Activated T-helper 1 cell treated with anti-CD3 and anti-CD28 coated beads, Interleukin-12 subunit alpha, Interleukin-12 subunit beta, Interleukin-2, Interleukin-4 antibody, amounts not matched to agents 30 ng/mL and 10 ng/mL and 1 ng/mL, durations not matched to agents 14 hours and 24 hours and 36 hours (primary cell): ENCODE data around the gene TMEM218. TPM values are rescaled to one million over a fixed set of nuclear protein-coding genes. Genes with fewer than 3 reads are reported as not detected.

Experiments
- DNase-seq: peaks from one replicate; pipeline ENCODE4 v3.0.0; 2021; ENCODE audit warnings: low spot score
- H3K27ac Mint-ChIP-seq: one replicate; pipeline ENCODE4 v1.8.0; 2021; ENCODE audit warnings: mild to moderate bottlenecking, mixed read lengths
- H3K27me3 Mint-ChIP-seq: one replicate; pipeline ENCODE4 v1.8.0; 2022; ENCODE audit warnings: mild to moderate bottlenecking, moderate library complexity, mixed read lengths; ENCODE audit not compliant: insufficient read depth
- H3K36me3 Mint-ChIP-seq: one replicate; pipeline ENCODE4 v1.8.0; 2021; ENCODE audit warnings: low read depth, mixed read lengths
- H3K4me1 Mint-ChIP-seq: one replicate; pipeline ENCODE4 v1.8.0; 2021; ENCODE audit warnings: low read depth, mixed read lengths
- H3K4me3 Mint-ChIP-seq: one replicate; pipeline ENCODE4 v1.8.0; 2021; ENCODE audit warnings: mild to moderate bottlenecking, moderate library complexity, mixed read lengths
- H3K9me3 Mint-ChIP-seq: one replicate; pipeline ENCODE4 v1.8.0; 2021; ENCODE audit warnings: mixed read lengths
- intact Hi-C: fragments of 100-400 bp; cut with micrococcal nuclease; formaldehyde crosslinking; loops from one replicate; pipeline ENCODE4 v1.15.1; 2024
- total RNA-seq: library from RNA; stranded (reverse); gene quantifications from 2 replicates; pipeline ENCODE4 v1.2.3, GENCODE V29; 2022

TMEM218 gene
- total RNA-seq, 1 donor from 2014 or later: 18.0 TPM

- H3K36me3 Mint-ChIP-seq: no peaks in the 10 kb centered on the region
- no peak overlapping the region for H3K27ac Mint-ChIP-seq
- H3K4me1 Mint-ChIP-seq: no peaks in the 10 kb centered on the region
- intact Hi-C loops: no loop called here
- DNase-seq: no peak
- peaks cover 31% of the 10 kb centered on the region for H3K27me3 Mint-ChIP-seq
- no peaks in the 10 kb centered on the region for H3K9me3 Mint-ChIP-seq
- H3K4me3 Mint-ChIP-seq: no peak overlapping the region
Observed at GRCh38 chr11:125123194-125123946, 11.9 kb upstream of the TMEM218 start.

DNA sequence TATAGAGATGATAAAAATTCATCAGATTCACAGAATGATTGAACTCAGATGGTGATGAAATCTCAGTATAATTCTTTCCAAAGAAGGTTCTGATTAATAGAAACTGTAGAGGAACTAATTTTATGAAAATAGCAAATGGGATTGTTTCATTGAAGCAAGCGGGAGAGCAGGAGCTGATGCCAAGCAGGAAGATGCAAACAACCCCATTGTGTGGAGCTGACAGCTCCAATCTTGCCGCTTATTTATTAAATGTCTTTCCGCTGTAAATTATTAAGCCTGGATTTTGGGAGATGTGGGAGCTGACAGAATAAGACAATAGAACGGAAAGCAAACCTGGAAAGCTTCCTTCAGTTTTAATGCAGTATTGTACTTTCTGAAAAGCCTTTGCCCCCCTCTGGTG lies 6.0 kb upstream of the TMEM218 start:
- H3K27ac Mint-ChIP-seq: no peak overlapping the region
- H3K36me3 Mint-ChIP-seq: no peaks in the 10 kb centered on the region
- peaks cover 4% of the 10 kb centered on the region for H3K9me3 Mint-ChIP-seq
- intact Hi-C loops: no loop called here
- no peaks in the 10 kb centered on the region for H3K4me1 Mint-ChIP-seq
- no peak for DNase-seq
- H3K4me3 Mint-ChIP-seq: no peak overlapping the region
- H3K27me3 Mint-ChIP-seq: peaks cover 17% of the 10 kb centered on the region

GRCh38 chr11:125114518-125114917 lies 3.1 kb upstream of the TMEM218 start:
- no peak for DNase-seq
- peaks cover 3% of the 10 kb centered on the region for H3K36me3 Mint-ChIP-seq
- H3K4me3 Mint-ChIP-seq: no peak overlapping the region
- intact Hi-C loops: loop anchor here (5.0 kb wide), 2 partner anchors 788 to 1098 kb away; partner anchors contain the start of genes DDX25, FAM118B, PUS3 and RPUSD4
- H3K27me3 Mint-ChIP-seq: peaks cover 13% of the 10 kb centered on the region
- H3K27ac Mint-ChIP-seq: no peak overlapping the region
- H3K9me3 Mint-ChIP-seq: peaks cover 11% of the 10 kb centered on the region
- peaks cover 17% of the 10 kb centered on the region for H3K4me1 Mint-ChIP-seq

- no peak for DNase-seq
- H3K27ac Mint-ChIP-seq: peak overlapping the region; percentile 81
- H3K4me1 Mint-ChIP-seq: peaks cover 17% of the 10 kb centered on the region
- peak overlapping the region; percentile 94 for H3K4me3 Mint-ChIP-seq
- H3K36me3 Mint-ChIP-seq: peaks cover 3% of the 10 kb centered on the region
- intact Hi-C loops: loop anchor here (2.0 to 5.0 kb wide), 3 partner anchors 371 to 1100 kb away; partner anchors contain the start of genes DDX25, FAM118B, PUS3 and RPUSD4
- H3K27me3 Mint-ChIP-seq: peaks cover 2% of the 10 kb centered on the region
- H3K9me3 Mint-ChIP-seq: peaks cover 11% of the 10 kb centered on the region
Observed at GRCh38 chr11:125112208-125112604, 780 bp upstream of the TMEM218 start.

DNA sequence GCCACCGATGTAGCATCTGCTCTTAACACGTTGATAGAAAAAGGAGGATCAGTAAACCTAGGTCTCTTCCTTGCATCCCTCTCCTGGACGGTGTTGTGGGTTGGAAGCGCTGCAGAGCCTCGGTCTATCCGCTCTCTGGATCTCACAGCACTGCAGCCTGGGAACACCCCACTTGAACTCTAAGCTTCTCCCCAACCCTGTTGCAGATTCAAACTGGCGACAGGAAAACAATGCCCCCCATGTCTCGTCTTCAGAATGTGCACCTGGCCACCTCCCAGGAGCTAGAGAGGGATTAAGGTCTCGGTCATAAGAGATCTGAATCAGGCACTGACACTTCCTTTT lies 454 bp downstream of the TMEM218 start:
- Mint-ChIP-seq H3K27ac (peak overlapping the region; percentile 95), H3K4me3 (peak overlapping the region; percentile 94), H3K36me3 (peaks cover 3% of the 10 kb centered on the region), H3K4me1 (peaks cover 22% of the 10 kb centered on the region), H3K27me3 (no peaks in the 10 kb centered on the region), H3K9me3 (peaks cover 11% of the 10 kb centered on the region)
- no peak for DNase-seq
- intact Hi-C loops: loop anchor here (1.0 to 5.0 kb wide), 17 partner anchors 13 to 1101 kb away; partner anchors contain the start of genes CCDC15, CDON, DDX25 and EI24

DNA sequence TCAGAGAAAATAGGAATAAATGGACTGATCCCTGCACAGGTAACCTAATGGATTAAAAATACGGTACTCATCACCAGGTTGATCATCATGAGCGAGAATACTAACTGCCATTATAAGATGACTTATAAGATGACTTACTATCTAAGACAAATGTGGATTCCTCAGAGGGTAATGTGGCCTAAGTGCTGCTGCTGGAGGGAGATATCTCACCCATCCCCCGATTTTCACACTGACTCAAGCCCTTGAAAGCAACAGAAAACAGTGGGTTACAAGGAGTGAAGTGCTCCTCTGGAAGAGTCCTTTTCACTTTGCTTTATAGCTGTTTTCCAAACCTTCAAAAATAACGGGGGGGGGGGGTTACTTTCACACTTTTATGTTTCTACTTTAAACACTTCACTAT lies 920 bp downstream of the TMEM218 start:
- peak overlapping the region; percentile 94 for H3K4me3 Mint-ChIP-seq
- H3K27ac Mint-ChIP-seq: peak overlapping the region; percentile 95
- peaks cover 11% of the 10 kb centered on the region for H3K9me3 Mint-ChIP-seq
- intact Hi-C loops: loop anchor here (2.0 to 5.0 kb wide), 5 partner anchors 310 to 1102 kb away; partner anchors contain the start of genes CDON, DDX25, FAM118B and MSANTD2
- no peaks in the 10 kb centered on the region for H3K27me3 Mint-ChIP-seq
- H3K36me3 Mint-ChIP-seq: peaks cover 3% of the 10 kb centered on the region
- H3K4me1 Mint-ChIP-seq: peaks cover 27% of the 10 kb centered on the region
- DNase-seq: no peak

DNA sequence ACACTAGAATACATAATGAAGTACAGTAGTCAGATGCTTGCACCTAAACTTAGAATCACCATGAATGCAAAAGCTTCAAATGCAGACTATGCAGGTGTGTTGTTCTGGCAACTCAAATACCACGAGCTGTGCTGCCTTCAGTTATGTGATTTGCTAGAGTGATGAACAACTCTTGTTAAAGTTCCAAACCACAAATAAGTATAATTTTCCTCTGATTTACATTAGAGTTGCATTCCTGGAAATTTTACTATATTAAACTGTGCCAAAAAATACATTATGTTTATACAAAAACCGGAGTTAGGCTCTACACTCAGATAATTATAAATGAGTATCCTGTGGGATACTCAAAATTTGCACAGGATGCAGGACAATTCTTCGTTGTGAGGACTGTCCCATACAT lies 3.0 kb downstream of the TMEM218 start:
- Mint-ChIP-seq H3K4me3 (no peak overlapping the region), H3K27ac (no peak overlapping the region), H3K9me3 (peaks cover 11% of the 10 kb centered on the region), H3K4me1 (peaks cover 38% of the 10 kb centered on the region), H3K36me3 (peaks cover 3% of the 10 kb centered on the region), H3K27me3 (no peaks in the 10 kb centered on the region)
- intact Hi-C loops: no loop called here
- DNase-seq: no peak

GRCh38 chr11:125105926-125106325 lies 5.5 kb downstream of the TMEM218 start:
- no peak for DNase-seq
- Mint-ChIP-seq H3K4me3 (no peak overlapping the region), H3K9me3 (no peaks in the 10 kb centered on the region), H3K27me3 (no peaks in the 10 kb centered on the region), H3K4me1 (peaks cover 29% of the 10 kb centered on the region), H3K27ac (no peak overlapping the region), H3K36me3 (no peaks in the 10 kb centered on the region)
- intact Hi-C loops: no loop called here

GRCh38 chr11:125102510-125102909 lies 8.9 kb downstream of the TMEM218 start:
- no peaks in the 10 kb centered on the region for H3K9me3 Mint-ChIP-seq
- peaks cover 8% of the 10 kb centered on the region for H3K36me3 Mint-ChIP-seq
- H3K4me3 Mint-ChIP-seq: no peak overlapping the region
- H3K27me3 Mint-ChIP-seq: no peaks in the 10 kb centered on the region
- H3K27ac Mint-ChIP-seq: no peak overlapping the region
- intact Hi-C loops: no loop called here
- DNase-seq: no peak
- H3K4me1 Mint-ChIP-seq: peaks cover 21% of the 10 kb centered on the region

- peaks cover 8% of the 10 kb centered on the region for H3K36me3 Mint-ChIP-seq
- no peak overlapping the region for H3K4me3 Mint-ChIP-seq
- intact Hi-C loops: no loop called here
- no peaks in the 10 kb centered on the region for H3K27me3 Mint-ChIP-seq
- no peak for DNase-seq
- no peak overlapping the region for H3K27ac Mint-ChIP-seq
- H3K9me3 Mint-ChIP-seq: no peaks in the 10 kb centered on the region
- peaks cover 21% of the 10 kb centered on the region for H3K4me1 Mint-ChIP-seq
Observed at GRCh38 chr11:125102025-125102424, 9.4 kb downstream of the TMEM218 start.

- H3K4me1 Mint-ChIP-seq: peaks cover 21% of the 10 kb centered on the region
- DNase-seq: no peak
- H3K36me3 Mint-ChIP-seq: peaks cover 10% of the 10 kb centered on the region
- no peaks in the 10 kb centered on the region for H3K27me3 Mint-ChIP-seq
- no peak overlapping the region for H3K27ac Mint-ChIP-seq
- H3K9me3 Mint-ChIP-seq: no peaks in the 10 kb centered on the region
- H3K4me3 Mint-ChIP-seq: no peak overlapping the region
- intact Hi-C loops: no loop called here
Observed at GRCh38 chr11:125101596-125101995, 9.8 kb downstream of the TMEM218 start.

- H3K4me3 Mint-ChIP-seq: no peak overlapping the region
- H3K36me3 Mint-ChIP-seq: peaks cover 17% of the 10 kb centered on the region
- peaks cover 7% of the 10 kb centered on the region for H3K4me1 Mint-ChIP-seq
- DNase-seq: no peak
- H3K27me3 Mint-ChIP-seq: no peaks in the 10 kb centered on the region
- intact Hi-C loops: no loop called here
- H3K27ac Mint-ChIP-seq: no peak overlapping the region
- no peaks in the 10 kb centered on the region for H3K9me3 Mint-ChIP-seq
Observed at GRCh38 chr11:125100136-125100535, 11.3 kb downstream of the TMEM218 start.

- peaks cover 10% of the 10 kb centered on the region for H3K36me3 Mint-ChIP-seq
- H3K4me1 Mint-ChIP-seq: peaks cover 5% of the 10 kb centered on the region
- intact Hi-C loops: loop anchor here (5.0 kb wide), 1 partner anchor 253 kb away; no protein-coding TSS in a partner anchor
- H3K27me3 Mint-ChIP-seq: no peaks in the 10 kb centered on the region
- no peak overlapping the region for H3K27ac Mint-ChIP-seq
- no peak for DNase-seq
- no peaks in the 10 kb centered on the region for H3K9me3 Mint-ChIP-seq
- no peak overlapping the region for H3K4me3 Mint-ChIP-seq
Observed at GRCh38 chr11:125094731-125095130, 16.7 kb downstream of the TMEM218 start.
